ENCODE measurements around the gene TUBB1. TPM values are rescaled to one million over a fixed set of nuclear protein-coding genes. Genes with fewer than 3 reads are reported as not detected.
"Not testable (repeated sequence)": the region's sequence is repeated elsewhere in the genome, so short reads cannot be mapped to it uniquely, and the experiment has no call there.

The TUBB1 gene
- total and polyA plus RNA-seq, 2 donors from 2014 or later = 0.17 TPM; not detected in 1

- intact Hi-C loops (cut with DNase I) = no loop called here
- FAIRE-seq (no peak), DNase-seq (peak in 3 of 5 donors; percentile 59 to 71 (median 59))
- Histone ChIP-seq H3K27ac (ENCODE audit: low read depth in 2 of 2, low read length in 2 of 2) (no peak overlapping the region), H3K9ac (ENCODE audit: low read length in 3 of 3) (peak overlapping the region; percentile 70 to 87 (median 73)), H3K4me1 (ENCODE audit: control insufficient read depth in 2 of 3, insufficient read depth in 2 of 3, low read depth in 1 of 3, low read length in 3 of 3) (peaks cover 4 to 21% (median 5%) of the 10 kb centered on the region in 3 donors), H3K4me3 (ENCODE audit: low read length in 3 of 3) (peak overlapping the region; percentile 78 to 96 (median 95)), H3K9me3 (ENCODE audit: control insufficient read depth in 2 of 3, insufficient read depth in 1 of 3, low read length in 3 of 3) (no peaks in the 10 kb centered on the region), H3K36me3 (ENCODE audit: control insufficient read depth in 2 of 3, insufficient read depth in 3 of 3, low read length in 3 of 3) (peaks cover 0 to 5% (median 0%) of the 10 kb centered on the region in 3 donors), H3K27me3 (ENCODE audit: control insufficient read depth, insufficient read depth, low read length) (no peaks in the 10 kb centered on the region)
- TF ChIP-seq, protein P1, sequence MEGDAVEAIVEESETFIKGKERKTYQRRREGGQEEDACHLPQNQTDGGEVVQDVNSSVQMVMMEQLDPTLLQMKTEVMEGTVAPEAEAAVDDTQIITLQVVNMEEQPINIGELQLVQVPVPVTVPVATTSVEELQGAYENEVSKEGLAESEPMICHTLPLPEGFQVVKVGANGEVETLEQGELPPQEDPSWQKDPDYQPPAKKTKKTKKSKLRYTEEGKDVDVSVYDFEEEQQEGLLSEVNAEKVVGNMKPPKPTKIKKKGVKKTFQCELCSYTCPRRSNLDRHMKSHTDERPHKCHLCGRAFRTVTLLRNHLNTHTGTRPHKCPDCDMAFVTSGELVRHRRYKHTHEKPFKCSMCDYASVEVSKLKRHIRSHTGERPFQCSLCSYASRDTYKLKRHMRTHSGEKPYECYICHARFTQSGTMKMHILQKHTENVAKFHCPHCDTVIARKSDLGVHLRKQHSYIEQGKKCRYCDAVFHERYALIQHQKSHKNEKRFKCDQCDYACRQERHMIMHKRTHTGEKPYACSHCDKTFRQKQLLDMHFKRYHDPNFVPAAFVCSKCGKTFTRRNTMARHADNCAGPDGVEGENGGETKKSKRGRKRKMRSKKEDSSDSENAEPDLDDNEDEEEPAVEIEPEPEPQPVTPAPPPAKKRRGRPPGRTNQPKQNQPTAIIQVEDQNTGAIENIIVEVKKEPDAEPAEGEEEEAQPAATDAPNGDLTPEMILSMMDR (IDR thresholded peaks at IDR 0.05; ENCODE audit: borderline replicate concordance, extremely low read depth, insufficient read depth) = no peak
Measured at GRCh38 chr20:58981628-58982364, 37.4 kb upstream of the TUBB1 start.

- FAIRE-seq (no peak), DNase-seq (peak in 1 of 5 donors; percentile 48)
- Histone ChIP-seq H3K4me1 (ENCODE audit: control insufficient read depth in 2 of 3, insufficient read depth in 2 of 3, low read depth in 1 of 3, low read length in 3 of 3) (peaks cover 5 to 26% (median 7%) of the 10 kb centered on the region in 3 donors), H3K4me3 (ENCODE audit: low read length in 3 of 3) (peak overlapping the region; percentile 8 to 95 (median 17)), H3K27me3 (ENCODE audit: control insufficient read depth, insufficient read depth, low read length) (no peaks in the 10 kb centered on the region), H3K9me3 (ENCODE audit: control insufficient read depth in 2 of 3, insufficient read depth in 1 of 3, low read length in 3 of 3) (no peaks in the 10 kb centered on the region), H3K36me3 (ENCODE audit: control insufficient read depth in 2 of 3, insufficient read depth in 3 of 3, low read length in 3 of 3) (peaks cover 6 to 11% (median 7%) of the 10 kb centered on the region in 3 donors), H3K27ac (ENCODE audit: low read depth in 2 of 2, low read length in 2 of 2) (no peak overlapping the region), H3K9ac (ENCODE audit: low read length in 3 of 3) (no peak overlapping the region)
- TF ChIP-seq, protein P1 (IDR thresholded peaks at IDR 0.05; ENCODE audit: borderline replicate concordance, extremely low read depth, insufficient read depth) = no peak
- intact Hi-C loops (cut with DNase I) = no loop called here
Measured at GRCh38 chr20:58982406-58983114, 36.7 kb upstream of the TUBB1 start.

GRCh38 chr20:58983115-58983468, 36.1 kb upstream of the TUBB1 start:
- H3K27me3 ChIP-seq (ENCODE audit: control insufficient read depth, insufficient read depth, low read length); DNase-seq; H3K9ac ChIP-seq (ENCODE audit: low read length in 3 of 3); intact Hi-C loops (cut with DNase I); H3K4me3 ChIP-seq (ENCODE audit: low read length in 3 of 3); H3K27ac ChIP-seq (ENCODE audit: low read depth in 2 of 2, low read length in 2 of 2); H3K9me3 ChIP-seq (ENCODE audit: control insufficient read depth in 2 of 3, insufficient read depth in 1 of 3, low read length in 3 of 3); FAIRE-seq: not testable (repeated sequence)
- H3K4me1 ChIP-seq (ENCODE audit: control insufficient read depth in 2 of 3, insufficient read depth in 2 of 3, low read depth in 1 of 3, low read length in 3 of 3) = peaks cover 5 to 29% (median 7%) of the 10 kb centered on the region in 3 donors
- peaks cover 6 to 14% (median 12%) of the 10 kb centered on the region in 3 donors for H3K36me3 ChIP-seq (ENCODE audit: control insufficient read depth in 2 of 3, insufficient read depth in 3 of 3, low read length in 3 of 3)

- intact Hi-C loops (cut with DNase I) = no loop called here
- Histone ChIP-seq H3K27me3 (ENCODE audit: control insufficient read depth, insufficient read depth, low read length) (no peaks in the 10 kb centered on the region), H3K9ac (ENCODE audit: low read length in 3 of 3) (no peak overlapping the region), H3K36me3 (ENCODE audit: control insufficient read depth in 2 of 3, insufficient read depth in 3 of 3, low read length in 3 of 3) (peaks cover 6 to 28% (median 25%) of the 10 kb centered on the region in 3 donors), H3K27ac (ENCODE audit: low read depth in 2 of 2, low read length in 2 of 2) (no peak overlapping the region), H3K9me3 (ENCODE audit: control insufficient read depth in 2 of 3, insufficient read depth in 1 of 3, low read length in 3 of 3) (no peaks in the 10 kb centered on the region), H3K4me1 (ENCODE audit: control insufficient read depth in 2 of 3, insufficient read depth in 2 of 3, low read depth in 1 of 3, low read length in 3 of 3) (peaks cover 5 to 31% (median 7%) of the 10 kb centered on the region in 3 donors), H3K4me3 (ENCODE audit: low read length in 3 of 3) (no peak overlapping the region)
- TF ChIP-seq, protein P1 (IDR thresholded peaks at IDR 0.05; ENCODE audit: borderline replicate concordance, extremely low read depth, insufficient read depth) = no peak
- FAIRE-seq (no peak), DNase-seq (no peak)
Measured at GRCh38 chr20:58984691-58985090, 34.5 kb upstream of the TUBB1 start.

All from kidney (tissue), 14 donors.